IPS-20b (cell line): ENCODE data around the gene ESPNL.

Experiments used
- H3K27ac ChIP-seq: one replicate; pipeline ENCODE4 v1.5.1; 2013; ENCODE audit warnings: low read length
- H3K27me3 ChIP-seq: 2 replicates; pipeline ENCODE4 v1.6.1; 2013; ENCODE audit warnings: mild to moderate bottlenecking, low read length, inconsistent platforms; ENCODE audit not compliant: insufficient read depth
- H3K36me3 ChIP-seq: 2 replicates; pipeline ENCODE4 v1.6.1; 2013; ENCODE audit warnings: low read depth, mild to moderate bottlenecking, inconsistent platforms, low read length, moderate library complexity; ENCODE audit not compliant: insufficient read depth
- H3K4me1 ChIP-seq: 2 replicates; pipeline ENCODE4 v1.6.1; 2013; ENCODE audit warnings: mild to moderate bottlenecking, control low read depth, inconsistent platforms, low read length, moderate library complexity; ENCODE audit not compliant: insufficient read depth
- H3K4me3 ChIP-seq: 2 replicates; pipeline ENCODE4 v1.5.1; 2013; ENCODE audit warnings: mild to moderate bottlenecking, low read length, inconsistent platforms
- H3K9ac ChIP-seq: 2 replicates; pipeline ENCODE4 v1.6.1; 2013; ENCODE audit warnings: low read depth, mild to moderate bottlenecking, inconsistent platforms, low read length, moderate library complexity
- H3K9me3 ChIP-seq: 2 replicates; pipeline ENCODE4 v1.6.1; 2013; ENCODE audit warnings: mild to moderate bottlenecking, low read depth, low read length, inconsistent platforms; ENCODE audit not compliant: insufficient read depth

ESPNL gene

DNA sequence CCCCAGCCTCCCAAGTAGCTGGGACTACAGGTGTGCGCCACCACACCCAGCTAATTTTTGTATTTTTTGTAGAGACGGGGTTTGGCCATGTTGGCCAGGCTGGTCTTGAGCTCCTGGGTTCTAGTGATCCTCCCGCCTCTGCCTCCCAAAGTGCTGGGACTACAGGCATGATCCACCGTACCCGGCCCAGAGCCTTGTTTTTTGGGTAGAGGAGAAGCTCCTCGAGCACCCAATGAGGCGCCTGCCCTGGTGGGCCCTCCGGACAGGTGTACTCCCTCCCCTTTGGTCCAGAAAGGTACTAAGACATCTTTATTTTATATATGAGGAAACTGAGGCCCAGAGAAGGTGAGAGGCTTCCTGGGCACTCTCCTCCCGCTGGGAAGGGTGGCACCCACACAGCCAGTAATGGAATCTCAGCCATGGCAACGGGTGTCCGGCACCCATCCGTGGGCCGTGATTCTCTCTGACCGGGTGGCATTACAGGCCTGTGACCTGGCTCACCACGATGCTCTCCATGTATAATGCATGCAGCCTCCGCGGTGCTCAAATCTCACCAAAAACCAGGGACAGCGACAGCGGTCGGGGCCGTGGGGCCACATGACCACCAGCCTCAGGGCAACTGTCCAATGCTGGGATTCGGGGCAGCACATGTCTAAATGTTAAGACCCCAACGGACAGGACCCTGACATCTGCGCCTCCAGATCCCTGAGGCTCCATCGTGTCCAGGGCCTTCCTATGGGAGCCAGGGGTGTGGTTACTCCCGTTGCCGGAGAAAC lies 21.6 kb downstream of the ESPNL start:
- H3K4me3 ChIP-seq, result no peak overlapping the region
- H3K27me3 ChIP-seq, result peaks cover 13% of the 10 kb centered on the region; the same call in 1 of the 2 replicates
- no peaks in the 10 kb centered on the region for H3K36me3 ChIP-seq
- no peak overlapping the region for H3K27ac ChIP-seq
- H3K4me1 ChIP-seq, result no peaks in the 10 kb centered on the region
- H3K9ac ChIP-seq, result no peak overlapping the region
- no peaks in the 10 kb centered on the region for H3K9me3 ChIP-seq

DNA sequence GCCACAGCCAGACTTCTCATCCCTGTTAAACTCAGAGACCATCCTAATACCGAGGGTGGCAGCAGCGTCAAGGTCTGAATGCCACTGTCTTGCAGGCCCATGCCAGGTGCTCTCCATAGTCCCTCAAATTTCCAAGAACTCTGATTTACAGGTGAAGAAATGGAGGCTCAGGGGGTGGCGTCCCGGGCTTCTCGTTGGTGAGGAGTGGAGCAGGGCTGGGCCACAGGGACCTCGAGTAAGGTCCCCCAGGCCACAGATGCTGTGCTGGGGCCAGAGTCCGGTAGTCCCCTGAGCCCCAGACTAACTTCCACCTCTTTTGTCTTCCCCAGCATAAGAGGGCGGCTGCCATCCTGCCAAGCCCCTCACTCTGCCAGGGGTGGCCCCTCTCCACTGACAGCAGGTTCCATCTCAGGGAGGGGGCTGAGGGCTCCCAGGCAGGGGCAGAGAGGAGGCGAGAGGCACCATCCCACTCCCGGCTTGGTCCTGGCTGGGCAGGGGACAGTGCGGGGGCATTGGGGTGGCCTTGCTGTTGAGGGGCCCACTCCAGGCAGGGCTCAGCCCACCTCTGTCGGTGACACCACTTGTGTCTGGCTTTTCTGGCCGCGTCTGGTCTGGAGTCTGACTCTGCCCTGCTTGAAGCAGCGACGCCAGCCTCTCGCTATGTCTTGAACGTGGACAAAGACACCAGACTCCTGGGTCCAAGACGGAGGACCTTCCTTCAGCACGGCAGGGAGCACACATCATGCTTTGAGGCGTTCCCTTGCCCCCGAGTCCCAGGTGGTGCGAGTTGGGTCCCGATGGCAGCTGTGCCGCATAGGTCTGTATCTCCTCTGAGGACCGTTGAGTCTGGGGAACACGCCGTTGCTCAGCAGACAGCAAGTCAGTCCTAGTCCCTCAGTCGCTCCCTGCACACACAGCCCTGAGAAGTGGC lies 22.4 kb downstream of the ESPNL start:
- H3K4me1 ChIP-seq, result no peaks in the 10 kb centered on the region
- no peaks in the 10 kb centered on the region for H3K36me3 ChIP-seq
- H3K27me3 ChIP-seq, result peaks cover 12% of the 10 kb centered on the region; the same call in 1 of the 2 replicates
- H3K9me3 ChIP-seq, result no peaks in the 10 kb centered on the region
- no peak overlapping the region for H3K4me3 ChIP-seq
- H3K27ac ChIP-seq, result no peak overlapping the region
- no peak overlapping the region for H3K9ac ChIP-seq

DNA sequence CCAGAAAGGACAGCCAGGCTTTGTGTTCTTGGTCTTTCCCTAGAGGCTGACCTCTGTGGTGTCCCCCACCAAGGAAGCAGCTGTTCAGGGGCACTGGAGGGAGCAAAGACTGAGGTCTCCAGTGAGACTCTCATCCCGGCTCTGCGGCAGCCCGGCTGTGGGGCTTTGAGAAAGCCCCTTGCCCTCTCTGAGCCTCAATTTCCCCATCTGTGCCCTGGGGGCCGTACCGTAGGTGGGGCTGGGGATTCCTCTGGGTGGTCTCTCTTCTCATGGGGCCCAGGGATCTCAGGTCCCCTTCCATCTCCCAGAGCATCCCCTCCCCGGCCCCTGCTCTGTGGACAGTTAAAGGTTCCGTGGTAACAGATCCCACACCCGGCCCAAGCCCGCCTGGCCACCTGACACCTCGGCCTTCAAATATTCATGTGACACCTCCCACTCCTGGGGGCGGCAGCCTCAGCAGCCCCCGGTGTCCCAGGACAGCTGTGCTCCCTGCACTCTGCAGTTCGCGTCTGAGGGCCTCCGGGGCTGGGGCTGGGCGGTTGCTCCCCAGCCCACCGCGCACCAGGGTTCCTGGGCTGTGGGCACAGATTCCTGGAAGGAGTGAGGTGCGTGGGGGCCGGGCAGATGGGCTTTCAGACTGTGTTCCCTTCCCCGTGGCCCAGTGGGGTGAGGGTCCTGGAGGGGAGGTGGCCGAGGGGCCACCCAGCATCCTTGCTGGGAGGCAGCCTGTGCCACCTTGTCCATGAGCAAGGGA lies 23.3 kb downstream of the ESPNL start:
- Histone ChIP-seq H3K4me1 (no peaks in the 10 kb centered on the region), H3K27ac (no peak overlapping the region), H3K9ac (no peak overlapping the region), H3K36me3 (no peaks in the 10 kb centered on the region), H3K27me3 (peaks cover 4% of the 10 kb centered on the region), H3K9me3 (no peaks in the 10 kb centered on the region), H3K4me3 (no peak overlapping the region)

DNA sequence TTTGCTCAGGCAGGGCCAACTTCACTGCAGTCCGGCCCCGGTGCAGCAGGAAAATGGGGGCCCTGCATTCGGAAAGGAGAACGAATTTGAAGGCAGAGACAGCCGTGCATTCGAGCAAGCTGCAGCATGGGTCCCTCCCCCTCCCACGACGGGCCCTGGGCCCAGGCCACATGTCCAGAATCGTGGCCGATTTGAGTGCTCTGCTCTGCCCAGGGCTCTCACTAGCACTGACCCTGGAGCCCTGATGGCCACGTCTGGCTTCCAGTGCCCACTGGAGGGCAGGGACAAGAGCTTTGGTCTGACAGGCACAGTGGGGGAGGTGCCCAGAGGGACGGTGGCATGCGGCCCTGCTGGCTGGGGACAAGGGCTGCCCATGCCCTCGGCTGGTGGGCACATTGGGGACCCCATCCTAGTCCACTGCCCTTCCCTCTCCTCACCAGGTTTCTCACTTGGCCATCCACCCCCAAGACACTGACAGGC lies 23.9 kb downstream of the ESPNL start:
- Histone ChIP-seq H3K9me3 (no peaks in the 10 kb centered on the region), H3K27me3 (no peaks in the 10 kb centered on the region; the same call in 1 of the 2 replicates), H3K9ac (no peak overlapping the region), H3K27ac (no peak overlapping the region), H3K36me3 (no peaks in the 10 kb centered on the region), H3K4me3 (no peak overlapping the region), H3K4me1 (no peaks in the 10 kb centered on the region)

DNA sequence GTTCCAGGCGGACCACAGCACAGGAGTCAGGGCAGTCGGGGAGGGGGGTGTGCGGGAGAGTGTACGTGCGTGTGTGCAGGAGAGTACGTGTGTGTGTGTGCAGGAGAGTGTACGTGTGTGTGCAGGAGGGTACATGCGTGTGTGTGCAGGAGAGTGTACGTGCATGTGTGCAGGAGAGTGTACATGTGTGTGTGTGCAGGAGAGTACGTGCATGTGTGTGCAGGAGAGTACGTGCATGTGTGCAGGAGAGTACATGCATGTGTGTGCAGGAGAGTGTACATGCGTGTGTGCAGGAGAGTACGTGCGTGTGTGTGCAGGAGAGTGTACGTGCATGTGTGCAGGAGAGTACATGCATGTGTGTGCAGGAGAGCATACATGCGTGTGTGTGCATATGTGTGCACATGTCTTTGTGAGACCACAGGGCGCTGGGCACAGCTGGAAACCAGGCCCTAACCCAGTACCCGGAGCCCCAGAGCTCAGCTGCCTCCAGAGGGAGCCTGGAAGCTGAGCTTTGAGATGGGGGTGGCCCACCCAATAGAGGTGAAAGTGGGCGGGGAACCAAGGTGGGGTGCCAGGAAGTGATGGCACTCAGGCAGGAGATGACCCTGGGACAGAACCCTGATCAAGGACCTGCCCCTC lies 24.5 kb downstream of the ESPNL start:
- Histone ChIP-seq H3K9ac (no peak overlapping the region), H3K4me3 (no peak overlapping the region), H3K9me3 (no peaks in the 10 kb centered on the region), H3K27ac (no peak overlapping the region), H3K27me3 (no peaks in the 10 kb centered on the region; the same call in 1 of the 2 replicates), H3K36me3 (no peaks in the 10 kb centered on the region), H3K4me1 (no peaks in the 10 kb centered on the region)

DNA sequence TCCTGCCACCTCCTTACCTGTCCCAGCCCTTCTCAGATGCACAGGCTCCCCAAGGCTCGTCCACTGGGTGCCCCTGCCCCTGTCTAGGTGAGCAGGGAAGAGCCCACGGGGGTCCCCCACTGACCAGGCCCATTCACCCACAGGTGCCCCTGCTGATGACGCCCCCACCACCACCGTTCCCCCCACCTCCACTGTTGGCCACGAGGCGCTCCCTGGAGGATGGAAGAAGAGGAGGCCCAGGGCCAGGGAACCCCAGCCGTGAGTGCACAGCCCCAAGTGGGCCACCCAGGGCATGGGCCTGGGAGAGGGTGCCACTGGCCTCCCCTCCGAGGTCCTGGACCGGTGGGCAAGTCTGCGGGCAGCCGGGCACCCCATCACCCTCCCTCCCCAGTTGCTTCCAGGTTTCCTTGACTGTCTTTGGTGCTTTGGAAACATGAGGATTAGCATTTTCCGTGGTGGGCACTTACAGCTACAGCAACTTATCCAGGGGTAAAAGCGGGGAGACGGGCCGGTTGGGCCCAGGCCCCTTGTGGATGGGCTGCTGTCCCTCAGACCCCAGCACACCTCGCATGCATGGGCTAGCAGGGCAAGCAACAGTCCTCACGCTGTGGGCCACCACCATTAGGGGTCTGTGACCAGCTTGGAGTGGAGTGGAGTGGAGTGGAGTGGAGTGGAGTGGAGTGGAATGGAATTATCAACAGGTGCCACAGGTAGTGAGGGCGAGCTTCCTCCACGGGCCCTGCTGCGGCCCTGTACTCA lies 25.2 kb downstream of the ESPNL start:
- Histone ChIP-seq H3K4me3 (no peak overlapping the region), H3K9ac (no peak overlapping the region), H3K4me1 (no peaks in the 10 kb centered on the region)

DNA sequence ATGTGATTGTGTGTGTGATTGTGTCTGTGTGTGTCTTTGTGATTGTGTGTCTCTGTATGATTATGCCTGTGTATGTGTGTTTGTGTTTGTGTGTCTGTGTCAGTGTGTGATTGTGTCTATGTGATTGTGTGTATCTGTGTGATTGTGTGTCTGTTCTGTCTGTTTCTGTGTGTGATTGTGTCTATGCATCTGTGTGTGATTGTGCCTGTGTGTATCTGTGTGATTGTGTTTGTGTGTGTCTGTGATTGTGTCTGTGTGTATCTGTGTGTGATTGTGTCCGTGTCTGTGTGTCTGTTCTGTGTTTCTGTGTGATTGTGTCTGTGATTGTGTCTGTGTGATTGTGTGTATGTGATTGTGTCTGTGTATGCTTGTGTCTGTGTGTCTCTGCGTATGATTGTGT lies 26.2 kb downstream of the ESPNL start:
- no peaks in the 10 kb centered on the region for H3K9me3 ChIP-seq
- no peaks in the 10 kb centered on the region for H3K36me3 ChIP-seq
- H3K9ac ChIP-seq, result no peak overlapping the region
- H3K4me1 ChIP-seq, result no peaks in the 10 kb centered on the region
- H3K27ac ChIP-seq, result no peak overlapping the region
- no peak overlapping the region for H3K4me3 ChIP-seq
- no peaks in the 10 kb centered on the region; the same call in 1 of the 2 replicates for H3K27me3 ChIP-seq

More for the DNA sequence above, 25.2 kb downstream of the ESPNL start:
- H3K27me3 ChIP-seq, result no peaks in the 10 kb centered on the region; the same call in 1 of the 2 replicates
- no peak overlapping the region for H3K27ac ChIP-seq
- H3K36me3 ChIP-seq, result no peaks in the 10 kb centered on the region
- no peaks in the 10 kb centered on the region for H3K9me3 ChIP-seq

DNA sequence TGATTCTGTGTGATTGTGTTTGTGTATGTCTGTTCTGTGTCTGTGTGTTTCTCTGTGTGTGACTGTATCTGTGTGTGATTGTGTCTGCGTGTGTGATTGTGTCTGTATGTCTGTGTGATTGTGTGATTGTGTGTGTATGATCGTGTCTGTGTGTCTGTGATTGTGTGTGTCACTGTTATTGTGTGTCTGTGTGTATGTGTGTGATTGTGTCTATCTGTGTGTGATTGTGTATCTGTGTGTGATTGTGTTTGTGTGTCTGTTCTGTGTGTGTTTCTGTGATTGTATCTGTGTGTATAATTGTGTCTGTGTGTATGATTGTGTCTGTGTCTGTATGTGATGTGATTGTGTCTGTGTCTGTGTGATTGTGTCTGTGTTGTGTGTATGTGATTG lies 26.6 kb downstream of the ESPNL start:
- Histone ChIP-seq H3K27me3 (no peaks in the 10 kb centered on the region; the same call in 1 of the 2 replicates), H3K36me3 (no peaks in the 10 kb centered on the region), H3K9me3 (no peaks in the 10 kb centered on the region), H3K4me3 (no peak overlapping the region), H3K9ac (no peak overlapping the region), H3K4me1 (no peaks in the 10 kb centered on the region), H3K27ac (no peak overlapping the region)

DNA sequence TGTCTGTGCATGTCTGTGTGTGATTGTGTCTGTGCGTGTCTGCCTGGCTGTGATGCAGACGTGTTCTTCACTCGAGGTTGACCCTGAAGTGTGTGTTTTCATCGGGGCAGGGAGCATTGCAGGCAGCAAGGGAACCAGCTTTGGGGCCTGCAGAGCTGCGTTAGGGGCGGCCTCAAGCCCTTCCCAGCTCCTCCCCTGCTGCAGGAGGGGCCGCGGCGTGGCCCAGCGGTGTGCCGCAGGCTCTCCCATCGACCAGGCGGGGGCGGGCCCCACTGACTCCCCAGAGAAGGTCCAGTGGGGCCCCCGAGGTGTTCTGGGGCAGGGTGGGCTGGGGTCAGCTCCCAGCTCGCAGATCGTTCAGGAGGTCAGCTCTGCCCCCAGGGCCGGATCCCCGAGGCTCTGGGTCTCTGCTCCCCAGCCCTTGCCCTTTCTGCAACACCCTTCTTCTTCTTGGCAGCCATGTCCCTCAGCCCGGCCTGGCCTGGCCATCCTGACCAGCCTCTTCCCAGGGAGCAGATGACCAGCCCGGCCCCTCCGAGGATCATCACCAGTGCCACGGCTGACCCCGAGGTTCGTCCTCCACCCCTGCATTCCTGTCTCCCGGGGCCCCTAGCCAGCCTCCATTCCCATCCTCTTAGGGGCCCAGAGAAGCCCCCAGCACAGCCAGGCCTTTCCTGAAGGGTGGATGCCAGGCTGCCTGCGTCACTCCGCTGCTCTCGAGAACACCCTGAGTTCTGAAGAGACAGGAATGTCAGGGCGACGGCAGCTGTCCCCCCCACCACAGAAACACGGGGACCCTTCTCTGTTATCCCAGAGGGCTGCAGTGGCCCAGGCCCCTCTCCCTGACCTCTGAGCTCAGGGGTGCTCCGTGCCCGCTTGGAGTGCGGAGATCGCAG lies 27.3 kb downstream of the ESPNL start:
- no peaks in the 10 kb centered on the region for H3K9me3 ChIP-seq
- no peaks in the 10 kb centered on the region for H3K4me1 ChIP-seq
- H3K27ac ChIP-seq, result no peak overlapping the region
- no peaks in the 10 kb centered on the region; the same call in 1 of the 2 replicates for H3K27me3 ChIP-seq
- no peak overlapping the region for H3K9ac ChIP-seq
- no peaks in the 10 kb centered on the region for H3K36me3 ChIP-seq
- no peak overlapping the region for H3K4me3 ChIP-seq

DNA sequence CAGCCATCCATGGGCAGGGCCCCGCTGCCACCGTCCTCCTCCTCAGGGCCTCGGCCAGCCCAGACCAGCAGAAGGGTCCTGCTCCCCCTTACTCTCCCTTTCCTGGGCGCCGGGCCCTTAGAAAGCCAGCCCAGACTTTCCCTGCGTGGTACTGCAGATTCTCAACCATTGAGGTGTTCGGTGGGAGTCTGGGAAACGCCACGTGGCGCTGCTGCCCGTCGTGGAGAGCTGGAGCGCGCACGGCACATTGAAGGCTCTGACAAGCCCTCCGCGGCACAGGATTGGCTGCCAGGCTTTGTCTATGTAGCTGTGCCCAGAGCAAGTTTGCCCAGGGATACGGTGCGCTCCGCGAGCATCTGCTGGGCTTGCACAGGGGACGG lies 27.9 kb downstream of the ESPNL start:
- H3K36me3 ChIP-seq, result no peaks in the 10 kb centered on the region

More for the DNA sequence above, 27.9 kb downstream of the ESPNL start:
- no peak overlapping the region for H3K4me3 ChIP-seq
- no peak overlapping the region for H3K9ac ChIP-seq
- H3K9me3 ChIP-seq, result no peaks in the 10 kb centered on the region
- H3K27ac ChIP-seq, result no peak overlapping the region
- H3K27me3 ChIP-seq, result no peaks in the 10 kb centered on the region; the same call in 1 of the 2 replicates
- H3K4me1 ChIP-seq, result no peaks in the 10 kb centered on the region
